Stimulated activated CD8-positive, alpha-beta memory T cell treated with anti-CD3 and anti-CD28 coated beads, Interleukin-15, amount 100 ng/mL, for 24 hours (primary cell): ENCODE results near the gene VPS51.
"Not testable (repeated sequence)": the region's sequence is repeated elsewhere in the genome, so short reads cannot be mapped to it uniquely, and the experiment has no call there.

Source experiments
- DNase-seq: peaks from one replicate; pipeline ENCODE4 v3.0.0-alpha.2; 2020; ENCODE audit warnings: low read depth

The VPS51 gene

GRCh38 chr11:65107751-65108468 is 11.9 kb downstream of the VPS51 start:
- no peak for DNase-seq

- DNase-seq: no peak
Measured at GRCh38 chr11:65108469-65109123, 12.6 kb downstream of the VPS51 start.

- DNase-seq: no peak
Measured at GRCh38 chr11:65109231-65110198, 13.5 kb downstream of the VPS51 start.

GRCh38 chr11:65110354-65110861 is 14.4 kb downstream of the VPS51 start:
- DNase-seq: peak; percentile 98

GRCh38 chr11:65111159-65111743 is 15.2 kb downstream of the VPS51 start:
- no peak for DNase-seq

- peak; percentile 75 for DNase-seq
Measured at GRCh38 chr11:65111744-65112545, 15.9 kb downstream of the VPS51 start, which contains the start of gene TM7SF2. Gene TM7SF2 (plus strand): TSS chr11:65111872. CDS start chr11:65112016, 144 bp downstream.

GRCh38 chr11:65112546-65113360 is 16.7 kb downstream of the VPS51 start:
- DNase-seq: peak; percentile 63

- no peak for DNase-seq
Measured at GRCh38 chr11:65113361-65113756, 17.3 kb downstream of the VPS51 start.

GRCh38 chr11:65113839-65114238 is 17.8 kb downstream of the VPS51 start:
- DNase-seq: no peak

GRCh38 chr11:65114538-65115171 is 18.6 kb downstream of the VPS51 start:
- DNase-seq: no peak

- DNase-seq: no peak
Measured at GRCh38 chr11:65115361-65116082, 19.5 kb downstream of the VPS51 start.

GRCh38 chr11:65116370-65117205 is 20.6 kb downstream of the VPS51 start:
- no peak for DNase-seq

- DNase-seq: peak; percentile 99
Measured at GRCh38 chr11:65117206-65118096, 21.4 kb downstream of the VPS51 start, which contains the start of gene ZNHIT2. Gene ZNHIT2 (minus strand): TSS chr11:65117701. CDS start chr11:65117653, 48 bp downstream.

GRCh38 chr11:65118097-65118837 is 22.3 kb downstream of the VPS51 start:
- DNase-seq: no peak

- DNase-seq: not testable (repeated sequence)
Measured at GRCh38 chr11:65118891-65119669, 23.1 kb downstream of the VPS51 start.
